ENCODE measurements around the gene COLEC11. TPM values are rescaled to one million over a fixed set of nuclear protein-coding genes. Genes with fewer than 3 reads are reported as not detected.

Gene COLEC11
- total RNA-seq, 1 experiment from 2014 or later = 2.1 TPM

DNA sequence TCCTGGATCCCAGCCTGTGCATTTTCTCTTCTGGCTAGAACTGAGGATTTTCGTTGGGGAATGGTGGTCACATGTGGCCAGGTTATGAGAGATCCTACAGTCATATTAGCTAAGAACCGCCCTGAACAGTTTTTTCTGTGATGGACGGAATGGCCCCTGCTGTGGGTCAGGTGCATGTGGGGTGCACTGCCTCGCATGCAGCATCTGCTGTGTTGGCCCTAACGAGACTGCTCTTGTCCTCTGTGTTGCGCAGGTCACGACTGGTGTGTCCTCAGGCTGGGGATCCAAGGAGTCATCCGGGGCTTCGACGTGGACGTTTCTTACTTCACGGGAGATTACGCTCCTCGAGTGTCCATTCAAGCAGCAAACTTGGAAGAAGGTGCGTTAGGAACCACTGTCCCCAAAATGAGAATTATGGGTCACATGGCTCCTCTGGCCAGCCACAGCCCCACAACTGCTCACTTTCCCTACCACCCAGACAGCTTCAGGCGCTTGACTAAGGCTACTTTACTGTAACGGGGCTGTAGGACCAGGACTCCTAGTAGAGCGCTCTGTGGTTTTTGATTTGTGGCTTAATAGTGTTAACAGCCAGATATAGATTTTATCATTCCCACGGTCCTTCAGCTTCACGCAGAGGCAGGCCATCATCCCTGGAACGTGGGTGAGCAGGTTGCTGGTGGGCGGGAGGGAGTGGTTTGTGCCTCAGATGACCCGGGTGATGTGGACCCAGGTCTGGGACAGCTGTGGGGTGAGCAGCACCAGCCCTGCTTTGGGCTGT is 84.9 kb downstream of the COLEC11 start:
- DNase-seq (ENCODE audit: low spot score) = no peak
- in situ Hi-C loops (cut with HindIII; ENCODE audit: low sequenced_read_pairs) = no loop called here

DNA sequence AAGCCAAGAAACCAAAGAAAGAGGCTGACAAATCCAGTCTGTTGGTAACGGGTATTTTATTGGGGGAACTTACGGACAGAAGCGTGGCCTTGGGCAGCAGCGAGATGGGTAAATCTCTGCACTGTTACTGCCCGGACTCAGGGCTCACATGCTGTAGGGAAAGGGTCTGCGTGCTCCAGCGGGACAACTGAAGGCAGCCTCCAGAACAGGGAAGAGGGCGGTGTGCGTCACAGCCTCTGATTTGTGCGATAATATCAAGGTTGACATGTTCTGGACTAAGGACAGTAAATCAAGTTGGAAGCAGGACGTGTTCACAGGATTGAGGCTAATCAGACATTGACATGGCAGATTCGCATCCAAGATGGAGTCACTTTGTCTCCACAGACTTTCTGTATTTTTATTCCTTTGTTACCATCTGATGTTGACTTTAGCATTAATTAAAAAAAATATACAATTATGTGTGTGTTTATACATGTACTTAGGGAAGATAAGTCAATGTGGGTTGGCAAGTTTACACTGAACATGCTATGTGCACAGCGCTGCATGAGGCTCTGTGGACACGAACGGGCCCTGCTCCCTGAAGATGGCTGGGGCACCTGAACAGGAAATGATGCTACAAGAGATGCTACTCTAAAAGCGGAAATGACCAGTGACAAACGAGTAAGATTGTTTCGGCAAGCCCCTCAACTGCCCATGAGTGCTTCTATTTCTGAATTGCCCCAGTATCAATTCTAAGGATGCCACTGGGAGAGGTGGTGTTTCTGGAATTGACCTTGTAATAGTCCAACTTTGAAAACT is 85.8 kb downstream of the COLEC11 start:
- in situ Hi-C loops (cut with HindIII; ENCODE audit: low sequenced_read_pairs) = no loop called here

DNA sequence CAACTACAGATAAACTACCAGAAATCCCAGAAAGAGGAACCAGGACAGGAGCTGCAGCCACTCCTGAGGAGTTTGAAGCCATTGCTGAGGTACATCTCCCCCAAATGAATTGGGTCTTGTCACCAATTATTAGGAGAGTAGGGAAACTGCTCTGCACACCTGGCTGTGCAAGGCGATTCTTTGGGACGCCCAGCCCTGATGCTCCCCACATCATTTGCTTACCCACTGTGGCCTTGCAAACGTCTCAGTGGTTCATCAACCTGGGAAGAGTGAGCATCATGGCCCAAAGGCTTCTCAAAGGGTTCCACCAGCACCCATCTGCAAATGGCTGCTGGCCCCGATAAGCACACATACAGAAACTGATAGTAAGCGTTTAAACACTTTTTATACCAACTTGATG is 86.7 kb downstream of the COLEC11 start:
- DNase-seq (ENCODE audit: low spot score) = no peak
- in situ Hi-C loops (cut with HindIII; ENCODE audit: low sequenced_read_pairs) = no loop called here

More for the DNA sequence above, 85.8 kb downstream of the COLEC11 start:
- DNase-seq (ENCODE audit: low spot score) = no peak

DNA sequence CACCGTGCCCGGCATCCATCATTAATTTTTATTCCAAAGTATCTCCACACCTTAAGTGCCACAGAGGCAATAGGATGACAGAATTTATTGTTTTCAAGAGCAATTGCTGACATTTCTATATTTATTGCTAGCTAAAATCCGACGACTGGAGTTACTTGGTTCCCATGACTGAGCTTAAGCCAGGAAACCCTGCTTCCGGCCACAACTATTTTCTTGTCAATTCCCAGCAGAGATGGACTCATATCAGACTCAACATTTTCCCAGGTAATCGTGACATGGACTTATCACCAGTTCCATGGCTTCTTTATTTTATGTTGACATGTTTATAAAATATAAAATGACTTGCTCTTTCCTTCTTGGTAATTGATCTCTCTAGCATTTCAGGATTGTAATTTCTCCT is 87.9 kb downstream of the COLEC11 start:
- DNase-seq (ENCODE audit: low spot score) = no peak
- in situ Hi-C loops (cut with HindIII; ENCODE audit: low sequenced_read_pairs) = no loop called here

DNA sequence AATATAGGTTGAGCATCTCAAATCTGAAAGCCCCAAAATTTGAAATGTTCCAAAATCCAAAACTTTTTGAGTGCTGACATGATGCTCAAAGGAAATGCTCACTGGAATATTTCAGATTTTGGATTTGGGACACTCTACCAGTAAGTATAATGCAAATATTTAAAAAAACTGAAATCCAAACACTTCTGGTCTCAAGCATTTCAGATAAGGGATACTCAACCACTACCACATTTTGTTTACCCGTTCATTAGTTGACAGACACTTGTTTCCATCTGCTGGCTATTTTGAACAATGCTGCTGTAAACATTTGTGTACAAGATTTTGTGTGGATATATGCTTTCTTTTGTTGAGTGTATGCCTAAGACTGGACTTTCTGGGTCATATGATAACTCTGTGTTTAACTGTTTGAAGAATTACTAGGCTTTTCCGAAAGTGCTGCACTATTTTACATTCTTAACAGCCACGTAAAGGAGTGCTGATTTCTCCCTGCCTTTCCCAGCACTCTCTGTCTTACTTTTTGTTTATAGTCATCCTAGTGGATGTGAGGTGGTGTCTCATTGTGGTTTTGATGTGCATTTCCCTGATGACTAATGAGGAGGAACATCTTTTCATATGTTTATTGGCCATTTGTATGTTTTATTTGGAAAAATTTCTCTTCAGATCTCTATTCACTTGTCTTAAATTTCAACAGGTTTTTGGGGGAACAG is 89.0 kb downstream of the COLEC11 start:
- in situ Hi-C loops (cut with HindIII; ENCODE audit: low sequenced_read_pairs) = no loop called here
- DNase-seq (ENCODE audit: low spot score) = no peak

DNA sequence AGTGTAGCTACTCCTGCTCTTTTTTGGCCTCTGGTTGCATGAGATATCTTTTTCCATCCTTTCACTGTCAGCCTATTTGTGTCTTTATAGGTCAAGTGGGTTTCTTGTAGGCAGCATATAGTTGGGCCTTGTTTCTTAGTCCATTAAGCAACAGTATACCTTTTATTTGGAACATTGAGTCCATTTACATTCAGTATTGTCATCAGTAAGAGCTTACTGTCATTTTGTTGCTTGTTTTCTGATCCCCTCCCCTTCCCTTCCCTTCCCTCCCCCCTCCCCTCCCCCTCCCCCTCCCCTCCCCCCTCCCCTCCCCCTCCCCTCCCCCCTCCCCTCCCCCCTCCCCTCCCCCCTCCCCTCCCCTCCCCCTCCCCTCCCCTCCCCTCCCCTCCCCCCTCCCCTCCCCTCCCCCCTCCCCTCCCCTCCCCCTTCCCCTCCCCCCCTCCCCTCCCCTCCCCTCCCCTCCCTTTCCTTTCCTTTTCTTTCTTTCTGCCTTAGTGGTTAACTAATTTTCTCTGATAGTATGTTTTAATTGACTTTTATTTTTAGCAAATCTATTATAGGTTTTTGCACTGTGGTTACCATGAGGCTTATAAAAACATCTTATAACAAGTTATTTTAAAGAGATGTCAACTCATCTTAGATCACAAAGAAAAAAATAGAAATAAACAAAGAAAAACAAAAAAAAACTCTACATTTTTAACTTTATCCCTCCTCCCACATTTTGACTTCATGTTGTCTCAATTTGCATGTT is 95.3 kb downstream of the COLEC11 start:
- in situ Hi-C loops (cut with HindIII; ENCODE audit: low sequenced_read_pairs) = no loop called here

DNA sequence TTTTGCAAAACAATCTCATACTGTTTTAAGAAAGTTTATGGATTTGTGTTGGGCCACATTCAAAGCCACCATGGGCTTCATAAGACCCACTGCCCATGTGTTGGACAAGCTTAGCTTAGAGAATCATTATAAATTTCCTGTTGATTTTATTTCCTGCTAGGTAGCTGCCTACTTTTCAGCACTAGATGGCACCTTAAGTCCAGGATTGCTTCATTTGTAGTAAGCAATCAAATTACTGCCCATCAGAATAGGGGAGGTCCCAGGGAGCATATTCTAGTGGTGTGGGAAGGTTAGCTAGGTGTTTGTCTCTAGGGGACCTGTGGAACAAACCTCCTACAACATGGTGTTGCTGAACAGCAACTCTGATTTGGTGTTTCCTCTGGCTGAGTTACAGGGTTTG is 97.5 kb downstream of the COLEC11 start:
- no peak for DNase-seq (ENCODE audit: low spot score)

More for the DNA sequence above, 95.3 kb downstream of the COLEC11 start:
- no peak for DNase-seq (ENCODE audit: low spot score)

More for the DNA sequence above, 97.5 kb downstream of the COLEC11 start:
- in situ Hi-C loops (cut with HindIII; ENCODE audit: low sequenced_read_pairs) = no loop called here

Other genes with a start within 250 kb of the COLEC11 start
- 54.5 and 69.5 TPM in 2 replicates for gene EIPR1, start 217.3 kb upstream of the COLEC11 start, total RNA-seq (2014; rRNA removed; shearing (Covaris generic))
- gene TRAPPC12, start 215.4 kb upstream of the COLEC11 start, total RNA-seq (2014; rRNA removed; shearing (Covaris generic)) = 42.2 and 54.2 TPM in 2 replicates
- gene ADI1, start 75.6 kb upstream of the COLEC11 start, total RNA-seq (2014; rRNA removed; shearing (Covaris generic)) = 48.4 and 63.2 TPM in 2 replicates
- gene RNASEH1, start 36.8 kb upstream of the COLEC11 start, total RNA-seq (2014; rRNA removed; shearing (Covaris generic)) = 36.6 and 41.7 TPM in 2 replicates
- gene RPS7, start 19.9 kb upstream of the COLEC11 start, total RNA-seq (2014; rRNA removed; shearing (Covaris generic)) = 3,161 and 4,026 TPM in 2 replicates
- not detected in 2 replicates for gene ALLC, start 63.1 kb downstream of the COLEC11 start, total RNA-seq (2014; rRNA removed; shearing (Covaris generic))
- gene DCDC2C, start 108.5 kb downstream of the COLEC11 start, total RNA-seq (2014; rRNA removed; shearing (Covaris generic)) = not detected in 2 replicates

All from G401 (cell line).